HepG2 (cell line): ENCODE measurements around the gene RBM28. TPM values are rescaled to one million over a fixed set of nuclear protein-coding genes. Genes with fewer than 3 reads are reported as not detected.
A peak's percentile ranks its signal among the peaks of the same experiment; 100 is the strongest.

ENCODE experiments used
- ATAC-seq: fragments of 200-7000 bp; cut with Tn5 transposase; 3 replicates; pipeline ENCODE4 v1.9.1; 2020; ENCODE audit warnings: mild to moderate bottlenecking, moderate library complexity
- BruUV-seq: library from RNA; stranded (reverse); fragments of 400-500 nt; replicated peaks from 2 replicates; lab custom pipeline; 2021; lab: Mats Ljungman, UMichigan
- CTCF ChIA-PET: fragments of 300-600 bp; formaldehyde crosslinking; extraction: SDS; loops from one replicate; lab custom pipeline; 2021; ENCODE audit warnings: low total read pairs, inconsistent platforms, low intra/inter-chr PET ratio; lab: Yijun Ruan, JAX
- POLR2A ChIA-PET: fragments of 350-600 bp; sonication (Branson Sonifier 250); formaldehyde crosslinking; loops from one replicate; lab custom pipeline; 2020; ENCODE audit warnings: antibody characterized with exemption, inconsistent platforms; lab: Yijun Ruan, JAX
- DNase-seq: peaks from one replicate; pipeline ENCODE4 v3.0.0-alpha.2; 2015; ENCODE audit warnings: low spot score
- FAIRE-seq: peaks from 3 replicates; lab custom pipeline; 2011; peaks lifted over from hg19 to GRCh38; lab: Jason Lieb, UNC
- H2AFZ ChIP-seq: one replicate; pipeline ENCODE4 v1.6.1; 2011; ENCODE audit warnings: low read length, inconsistent platforms
- H3K27ac ChIP-seq: fragments of 300-600 bp; 3 replicates; pipeline ENCODE4 v1.8.0; 2011; ENCODE audit warnings: mixed run types, mild to moderate bottlenecking, mixed read lengths, low read length, inconsistent platforms; ENCODE audit not compliant: insufficient read depth; ENCODE audit errors: extremely low read length
- H3K27me3 ChIP-seq, 2 experiments: fragments of 200-600 bp in 1 of 2; 2 replicates in 1 of 2; 3 replicates in 1 of 2; pipeline versions ENCODE4 v1.6.0 to v1.8.0; 2011; ENCODE audit warnings: low read length in 2 of 2, mild to moderate bottlenecking in 2 of 2, moderate library complexity in 2 of 2, inconsistent platforms in 1 of 2; ENCODE audit not compliant: insufficient read depth in 2 of 2, control insufficient read depth in 1 of 2
- H3K36me3 ChIP-seq, 2 experiments: fragments of 200-600 bp in 1 of 2; replicated peaks in 1 of 2; 2 replicates in 1 of 2; 3 replicates in 1 of 2; pipeline versions ENCODE4 v1.5.1 to v1.8.0; 2011; ENCODE audit warnings: low read length in 2 of 2, inconsistent platforms in 1 of 2; ENCODE audit not compliant: insufficient read depth in 2 of 2, control insufficient read depth in 1 of 2
- H3K4me1 ChIP-seq: 2 replicates; pipeline ENCODE4 v1.5.1; 2012; ENCODE audit warnings: low read length, inconsistent platforms; ENCODE audit not compliant: insufficient read depth
- H3K4me2 ChIP-seq: 2 replicates; pipeline ENCODE4 v1.6.0; 2011; ENCODE audit warnings: low read depth, low read length, inconsistent platforms
- H3K4me3 ChIP-seq, 3 experiments: fragments of 200-600 bp in 1 of 3; sonication (generic), shearing (Covaris generic) in 1 of 3; replicated peaks in 1 of 3; 2 replicates each; pipeline ENCODE4 v1.5.1; 2011 to 2016; ENCODE audit warnings: low read length in 3 of 3, inconsistent platforms in 2 of 3, low read depth in 2 of 3, mild to moderate bottlenecking in 2 of 3, control low read depth in 1 of 3, mixed read lengths in 1 of 3; ENCODE audit not compliant: insufficient read depth in 1 of 3
- H3K79me2 ChIP-seq: one replicate; pipeline ENCODE4 v1.6.1; 2011; ENCODE audit warnings: low read length, inconsistent platforms; ENCODE audit not compliant: insufficient read depth
- H3K9ac ChIP-seq: 2 replicates; pipeline ENCODE4 v1.6.0; 2011; ENCODE audit warnings: mild to moderate bottlenecking, low read depth, low read length, inconsistent platforms; ENCODE audit not compliant: insufficient read depth
- H3K9me3 ChIP-seq: 2 replicates; pipeline ENCODE4 v1.5.1; 2012; ENCODE audit warnings: mild to moderate bottlenecking, low read length
- H4K20me1 ChIP-seq: 2 replicates; pipeline ENCODE4 v1.6.0; 2011; ENCODE audit warnings: inconsistent platforms, mild to moderate bottlenecking, low read length, moderate library complexity; ENCODE audit not compliant: insufficient read depth
- CBX1 ChIP-seq: IDR thresholded peaks from one replicate; pipeline ENCODE4 v1.6.1; 2016; ENCODE audit warnings: antibody characterized with exemption, low read depth
- HOXA7 ChIP-seq: sonication (generic); formaldehyde crosslinking; IDR thresholded peaks from 2 replicates; pipeline ENCODE4 v1.8.1; 2022; ENCODE audit warnings: mild to moderate bottlenecking, missing genetic modification reagents, moderate library complexity
- MAF1 ChIP-seq: sonication (generic); formaldehyde crosslinking; IDR thresholded peaks from 2 replicates; pipeline ENCODE4 v1.5.0; 2020; ENCODE audit warnings: missing genetic modification reagents, borderline replicate concordance
- RNF2 ChIP-seq: fragments of 450-650 bp; conservative IDR thresholded peaks from 2 replicates; pipeline ENCODE4 v1.6.1; 2016; ENCODE audit warnings: low read depth
- STAG1 ChIP-seq: sonication (generic); formaldehyde crosslinking; IDR thresholded peaks from 2 replicates; pipeline ENCODE4 v1.4.0; 2020; ENCODE audit warnings: missing genetic modification reagents
- ZNF577 ChIP-seq: sonication (generic); formaldehyde crosslinking; IDR thresholded peaks from 2 replicates; pipeline ENCODE4 v1.4.0; 2020; ENCODE audit warnings: mild to moderate bottlenecking, low read depth, missing genetic modification reagents, borderline replicate concordance
- WGBS: methylation state at CpG from one replicate; pipeline ENCODE4 v1.1.6; 2017; ENCODE audit warnings: low lambda C conversion rate; 5-methylcytosine and 5-hydroxymethylcytosine counted together
- in situ Hi-C: cut with HindIII; loops from 2 replicates; pipeline ENCODE4 v1.10.0; 2017; ENCODE audit warnings: low pct_unique_long_range_greater_than_20kb; ENCODE audit not compliant: extremely low pct_ligation_motif_present
- intact Hi-C: fragments of 100-400 bp; cut with micrococcal nuclease; formaldehyde crosslinking; loops from one replicate; pipeline ENCODE4 v1.10.0; 2022; ENCODE audit not compliant: unreplicated experiment
- polyA plus RNA-seq, 8 experiments: library from polyadenylated mRNA; depleted of rRNA in 3 of 8; stranded (reverse) in 7 of 8; unstranded in 1 of 8; fragments of >200 nt; fragmentation: Illumina TruSeq in 4 of 8; extraction: Trizol in 4 of 8; gene quantifications; 2 replicates each; pipeline versions ENCODE4 v1.2.1 to v1.2.3, GENCODE V29; 2011 to 2016; ENCODE audit warnings: low read depth in 4 of 8, missing spikeins in 1 of 8, mixed read lengths in 1 of 8; ENCODE audit not compliant: insufficient read depth in 1 of 8
- total RNA-seq, 5 experiments: library from RNA; depleted of rRNA; stranded (reverse); fragments of >200 nt; fragmentation: Illumina TruSeq; extraction: Trizol; gene quantifications; 2 replicates each; pipeline ENCODE4 v1.2.3, GENCODE V29; 2016; ENCODE audit warnings: low read depth in 1 of 5
- TF ChIP-seq, protein P1 (sequence below): sonication (generic); formaldehyde crosslinking; IDR thresholded peaks from 2 replicates; pipeline ENCODE4 v1.4.0; 2020; ENCODE audit warnings: mild to moderate bottlenecking, missing genetic modification reagents
- TF ChIP-seq, protein P2 (sequence below): sonication (generic); formaldehyde crosslinking; IDR thresholded peaks from 2 replicates; pipeline ENCODE4 v1.5.0; 2020; ENCODE audit warnings: mild to moderate bottlenecking, missing genetic modification reagents, moderate library complexity

RBM28 gene
- total and polyA plus RNA-seq, 2 of the 13 experiments (the other 11 are each of a cell fraction or from before 2014, with no cell fraction given), result 20.5 to 49.0 TPM

GRCh38 chr7:128254470-128254869, 89.2 kb downstream of the RBM28 start:
- no TSS peak for BruUV-seq
- in situ Hi-C loops, result no loop called here
- ATAC-seq, result peak; percentile 57; the same call in 2 of the 3 replicates
- no peak for FAIRE-seq
- Histone ChIP-seq H3K4me1 (no peaks in the 10 kb centered on the region), H3K4me2 (no peak overlapping the region), H3K79me2 (no peaks in the 10 kb centered on the region), H3K27ac (no peak overlapping the region), H3K36me3 (no peaks in the 10 kb centered on the region), H3K27me3 (peaks cover 0 to 20% of the 10 kb centered on the region in 2 experiments; a peak in 2 of 5 replicates), H3K9ac (no peak overlapping the region), H3K9me3 (no peaks in the 10 kb centered on the region), H4K20me1 (no peaks in the 10 kb centered on the region), H3K4me3 (no peak overlapping the region), H2AFZ (no peak overlapping the region)
- ChIA-PET CTCF (no interaction called here), POLR2A (no interaction called here)
- TF ChIP-seq, protein P1, sequence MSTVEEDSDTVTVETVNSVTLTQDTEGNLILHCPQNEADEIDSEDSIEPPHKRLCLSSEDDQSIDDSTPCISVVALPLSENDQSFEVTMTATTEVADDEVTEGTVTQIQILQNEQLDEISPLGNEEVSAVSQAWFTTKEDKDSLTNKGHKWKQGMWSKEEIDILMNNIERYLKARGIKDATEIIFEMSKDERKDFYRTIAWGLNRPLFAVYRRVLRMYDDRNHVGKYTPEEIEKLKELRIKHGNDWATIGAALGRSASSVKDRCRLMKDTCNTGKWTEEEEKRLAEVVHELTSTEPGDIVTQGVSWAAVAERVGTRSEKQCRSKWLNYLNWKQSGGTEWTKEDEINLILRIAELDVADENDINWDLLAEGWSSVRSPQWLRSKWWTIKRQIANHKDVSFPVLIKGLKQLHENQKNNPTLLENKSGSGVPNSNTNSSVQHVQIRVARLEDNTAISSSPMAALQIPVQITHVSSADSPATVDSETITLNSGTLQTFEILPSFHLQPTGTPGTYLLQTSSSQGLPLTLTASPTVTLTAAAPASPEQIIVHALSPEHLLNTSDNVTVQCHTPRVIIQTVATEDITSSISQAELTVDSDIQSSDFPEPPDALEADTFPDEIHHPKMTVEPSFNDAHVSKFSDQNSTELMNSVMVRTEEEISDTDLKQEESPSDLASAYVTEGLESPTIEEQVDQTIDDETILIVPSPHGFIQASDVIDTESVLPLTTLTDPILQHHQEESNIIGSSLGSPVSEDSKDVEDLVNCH, result no peak
- TF ChIP-seq, protein P2, sequence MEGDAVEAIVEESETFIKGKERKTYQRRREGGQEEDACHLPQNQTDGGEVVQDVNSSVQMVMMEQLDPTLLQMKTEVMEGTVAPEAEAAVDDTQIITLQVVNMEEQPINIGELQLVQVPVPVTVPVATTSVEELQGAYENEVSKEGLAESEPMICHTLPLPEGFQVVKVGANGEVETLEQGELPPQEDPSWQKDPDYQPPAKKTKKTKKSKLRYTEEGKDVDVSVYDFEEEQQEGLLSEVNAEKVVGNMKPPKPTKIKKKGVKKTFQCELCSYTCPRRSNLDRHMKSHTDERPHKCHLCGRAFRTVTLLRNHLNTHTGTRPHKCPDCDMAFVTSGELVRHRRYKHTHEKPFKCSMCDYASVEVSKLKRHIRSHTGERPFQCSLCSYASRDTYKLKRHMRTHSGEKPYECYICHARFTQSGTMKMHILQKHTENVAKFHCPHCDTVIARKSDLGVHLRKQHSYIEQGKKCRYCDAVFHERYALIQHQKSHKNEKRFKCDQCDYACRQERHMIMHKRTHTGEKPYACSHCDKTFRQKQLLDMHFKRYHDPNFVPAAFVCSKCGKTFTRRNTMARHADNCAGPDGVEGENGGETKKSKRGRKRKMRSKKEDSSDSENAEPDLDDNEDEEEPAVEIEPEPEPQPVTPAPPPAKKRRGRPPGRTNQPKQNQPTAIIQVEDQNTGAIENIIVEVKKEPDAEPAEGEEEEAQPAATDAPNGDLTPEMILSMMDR (CRISPR knock-in tag), result peak; percentile 32; the same call in 1 of the 2 replicates
- WGBS, result 16% methylated on average over 4 of the region's 5 CpGs
- intact Hi-C loops, result no loop called here
- no peak for DNase-seq

DNA sequence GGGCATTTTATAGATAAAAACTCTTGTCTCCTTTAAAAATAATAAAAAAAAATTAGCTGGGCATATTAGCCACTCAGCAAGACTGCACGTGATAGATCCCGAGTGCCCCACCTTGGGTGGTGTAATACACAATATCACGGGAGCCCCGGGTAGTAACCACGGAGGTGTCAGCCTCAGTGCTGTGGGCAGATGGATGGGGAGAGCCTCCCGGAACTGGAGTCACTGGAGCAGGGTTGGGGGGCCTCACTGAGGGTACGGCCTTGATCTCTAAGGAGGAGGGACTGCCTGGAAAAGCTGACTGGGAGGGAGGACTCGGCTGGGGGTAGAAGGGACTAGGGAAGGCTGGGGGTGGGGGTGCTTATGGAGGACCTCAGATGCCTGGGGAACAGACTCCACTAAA, 90.0 kb downstream of the RBM28 start:
- Histone ChIP-seq H3K36me3 (no peaks in the 10 kb centered on the region), H3K79me2 (no peaks in the 10 kb centered on the region), H4K20me1 (no peaks in the 10 kb centered on the region), H3K4me3 (no peak overlapping the region), H3K4me1 (no peaks in the 10 kb centered on the region), H3K4me2 (no peak overlapping the region), H2AFZ (no peak overlapping the region), H3K9me3 (no peaks in the 10 kb centered on the region), H3K27me3 (peaks cover 0 to 20% of the 10 kb centered on the region in 2 experiments; a peak in 2 of 5 replicates), H3K27ac (no peak overlapping the region), H3K9ac (no peak overlapping the region)
- in situ Hi-C loops, result no loop called here
- DNase-seq (no peak), FAIRE-seq (no peak), ATAC-seq (no peak)
- WGBS, result 19% methylated on average over 8 of the region's 8 CpGs
- ChIA-PET CTCF (no interaction called here), POLR2A (no interaction called here)
- BruUV-seq, result no TSS peak
- no peak for TF ChIP-seq CBX1
- no peak for TF ChIP-seq RNF2
- no peak for TF ChIP-seq ZNF577 (CRISPR knock-in tag)
- no peak for TF ChIP-seq HOXA7 (CRISPR knock-in tag)
- no peak for TF ChIP-seq STAG1 (CRISPR knock-in tag)
- TF ChIP-seq MAF1, result no peak
- TF ChIP-seq, all 625 proteins: peak for 0
- intact Hi-C loops, result no loop called here
